HepG2 (cell line): Measurements from ENCODE around the gene OST4. TPM values are rescaled to one million over a fixed set of nuclear protein-coding genes. Genes with fewer than 3 reads are reported as not detected.

Experiments used
- BRD4 ChIP-seq: sonication (generic); formaldehyde crosslinking; IDR thresholded peaks from 2 replicates; pipeline ENCODE4 v1.4.0; 2020; ENCODE audit warnings: missing genetic modification reagents
- CREB1 ChIP-seq, 2 experiments: fragments of 450-650 bp in 1 of 2; IDR thresholded peaks; 2 replicates each; pipeline ENCODE4 v1.6.1; 2016 to 2017; ENCODE audit warnings: control low read depth in 1 of 2, mild to moderate bottlenecking in 1 of 2, missing compliant biosample characterization in 1 of 2, missing genetic modification characterization in 1 of 2
- EED ChIP-seq: sonication (generic); formaldehyde crosslinking; IDR thresholded peaks from 2 replicates; pipeline ENCODE4 v1.5.0; 2020; ENCODE audit warnings: mild to moderate bottlenecking, missing genetic modification reagents
- ETV5 ChIP-seq: IDR thresholded peaks from 2 replicates; pipeline ENCODE4 v1.6.1; 2018; ENCODE audit warnings: missing biosample characterization, missing genetic modification reagents, inconsistent platforms, borderline replicate concordance
- FOXK2 ChIP-seq: fragments of 450-650 bp; IDR thresholded peaks from 2 replicates; pipeline ENCODE4 v1.6.1; 2016
- KLF13 ChIP-seq: sonication (generic); formaldehyde crosslinking; IDR thresholded peaks from 2 replicates; pipeline ENCODE4 v1.4.0; 2020; ENCODE audit warnings: mild to moderate bottlenecking, missing genetic modification reagents
- NCOA1 ChIP-seq: sonication (generic); formaldehyde crosslinking; IDR thresholded peaks from 2 replicates; pipeline ENCODE4 v1.9.0; 2021; ENCODE audit warnings: missing genetic modification reagents
- NFE2L2 ChIP-seq: fragments of 150-350 bp; IDR thresholded peaks from 2 replicates; pipeline ENCODE4 v1.6.1; 2014; ENCODE audit warnings: low read length
- NR3C1 ChIP-seq: sonication (generic); formaldehyde crosslinking; IDR thresholded peaks from 2 replicates; pipeline ENCODE4 v1.4.0; 2020; ENCODE audit warnings: missing genetic modification reagents
- POGZ ChIP-seq: sonication (generic); formaldehyde crosslinking; IDR thresholded peaks from 2 replicates; pipeline ENCODE4 v1.4.0; 2020; ENCODE audit warnings: mild to moderate bottlenecking, missing genetic modification reagents
- RBAK ChIP-seq: sonication (generic); formaldehyde crosslinking; IDR thresholded peaks from 2 replicates; pipeline ENCODE4 v1.5.1; 2020; ENCODE audit warnings: mild to moderate bottlenecking, missing genetic modification reagents
- RFXAP ChIP-seq: sonication (generic); formaldehyde crosslinking; IDR thresholded peaks from 2 replicates; pipeline ENCODE4 v1.4.0; 2020; ENCODE audit warnings: missing genetic modification reagents, borderline replicate concordance
- SMARCC2 ChIP-seq: fragments of 450-650 bp; IDR thresholded peaks from 2 replicates; pipeline ENCODE4 v1.6.1; 2017; ENCODE audit warnings: antibody characterized with exemption, mild to moderate bottlenecking
- SMARCE1 ChIP-seq: fragments of 450-650 bp; IDR thresholded peaks from 2 replicates; pipeline ENCODE4 v1.6.1; 2017; ENCODE audit warnings: borderline replicate concordance
- SNAPC2 ChIP-seq: sonication (generic); formaldehyde crosslinking; IDR thresholded peaks from 2 replicates; pipeline ENCODE4 v1.8.1; 2022; ENCODE audit warnings: mild to moderate bottlenecking, missing genetic modification reagents
- SOX5 ChIP-seq: IDR thresholded peaks from 2 replicates; pipeline ENCODE4 v1.6.1; 2016; ENCODE audit warnings: borderline replicate concordance
- TAF1 ChIP-seq: sonication (generic); formaldehyde crosslinking; IDR thresholded peaks from 2 replicates; pipeline ENCODE4 v1.4.0; 2020; ENCODE audit warnings: missing genetic modification reagents
- TCF7 ChIP-seq: sonication (generic); IDR thresholded peaks from 2 replicates; pipeline ENCODE4 v1.6.1; 2016; ENCODE audit warnings: antibody characterized with exemption, low read depth
- ZBTB38 ChIP-seq: sonication (generic); formaldehyde crosslinking; IDR thresholded peaks from 2 replicates; pipeline ENCODE4 v1.5.1; 2020; ENCODE audit warnings: mild to moderate bottlenecking, missing genetic modification reagents
- ZBTB8A ChIP-seq: sonication (generic); formaldehyde crosslinking; IDR thresholded peaks from 2 replicates; pipeline ENCODE4 v1.4.0; 2020; ENCODE audit warnings: mild to moderate bottlenecking, low read depth, missing genetic modification reagents, borderline replicate concordance
- ZFAT ChIP-seq: sonication (generic); formaldehyde crosslinking; conservative IDR thresholded peaks from 2 replicates; pipeline ENCODE4 v1.8.1; 2023; ENCODE audit warnings: missing genetic modification reagents, inconsistent platforms
- ZNF557 ChIP-seq: sonication (generic); formaldehyde crosslinking; IDR thresholded peaks from 2 replicates; pipeline ENCODE4 v1.4.0; 2020; ENCODE audit warnings: missing genetic modification reagents
- ZNF773 ChIP-seq: sonication (generic); formaldehyde crosslinking; IDR thresholded peaks from 2 replicates; pipeline ENCODE4 v1.4.0; 2020; ENCODE audit warnings: missing genetic modification reagents, borderline replicate concordance
- polyA plus RNA-seq, 8 experiments: library from polyadenylated mRNA; depleted of rRNA in 3 of 8; stranded (reverse) in 7 of 8; unstranded in 1 of 8; fragments of >200 nt; fragmentation: Illumina TruSeq in 4 of 8; extraction: Trizol in 4 of 8; gene quantifications; 2 replicates each; pipeline versions ENCODE4 v1.2.1 to v1.2.3, GENCODE V29; 2011 to 2016; ENCODE audit warnings: low read depth in 4 of 8, missing spikeins in 1 of 8, mixed read lengths in 1 of 8; ENCODE audit not compliant: insufficient read depth in 1 of 8
- total RNA-seq, 5 experiments: library from RNA; depleted of rRNA; stranded (reverse); fragments of >200 nt; fragmentation: Illumina TruSeq; extraction: Trizol; gene quantifications; 2 replicates each; pipeline ENCODE4 v1.2.3, GENCODE V29; 2016; ENCODE audit warnings: low read depth in 1 of 5
- TF ChIP-seq, protein P1 (sequence below): fragments of 450-650 bp; IDR thresholded peaks from 2 replicates; pipeline ENCODE4 v1.6.1; 2016
- TF ChIP-seq, protein P2 (sequence below): sonication (generic); formaldehyde crosslinking; IDR thresholded peaks from 2 replicates; pipeline ENCODE4 v1.4.0; 2020; ENCODE audit warnings: missing genetic modification reagents
- TF ChIP-seq, protein P3 (sequence below): IDR thresholded peaks from 2 replicates; pipeline ENCODE4 v1.6.1; 2016; ENCODE audit warnings: missing genetic modification reagents, missing compliant biosample characterization

The OST4 gene
- total and polyA plus RNA-seq, 2 of the 13 experiments (the other 11 are each of a cell fraction or from before 2014, with no cell fraction given), result 498 to 584 TPM

DNA sequence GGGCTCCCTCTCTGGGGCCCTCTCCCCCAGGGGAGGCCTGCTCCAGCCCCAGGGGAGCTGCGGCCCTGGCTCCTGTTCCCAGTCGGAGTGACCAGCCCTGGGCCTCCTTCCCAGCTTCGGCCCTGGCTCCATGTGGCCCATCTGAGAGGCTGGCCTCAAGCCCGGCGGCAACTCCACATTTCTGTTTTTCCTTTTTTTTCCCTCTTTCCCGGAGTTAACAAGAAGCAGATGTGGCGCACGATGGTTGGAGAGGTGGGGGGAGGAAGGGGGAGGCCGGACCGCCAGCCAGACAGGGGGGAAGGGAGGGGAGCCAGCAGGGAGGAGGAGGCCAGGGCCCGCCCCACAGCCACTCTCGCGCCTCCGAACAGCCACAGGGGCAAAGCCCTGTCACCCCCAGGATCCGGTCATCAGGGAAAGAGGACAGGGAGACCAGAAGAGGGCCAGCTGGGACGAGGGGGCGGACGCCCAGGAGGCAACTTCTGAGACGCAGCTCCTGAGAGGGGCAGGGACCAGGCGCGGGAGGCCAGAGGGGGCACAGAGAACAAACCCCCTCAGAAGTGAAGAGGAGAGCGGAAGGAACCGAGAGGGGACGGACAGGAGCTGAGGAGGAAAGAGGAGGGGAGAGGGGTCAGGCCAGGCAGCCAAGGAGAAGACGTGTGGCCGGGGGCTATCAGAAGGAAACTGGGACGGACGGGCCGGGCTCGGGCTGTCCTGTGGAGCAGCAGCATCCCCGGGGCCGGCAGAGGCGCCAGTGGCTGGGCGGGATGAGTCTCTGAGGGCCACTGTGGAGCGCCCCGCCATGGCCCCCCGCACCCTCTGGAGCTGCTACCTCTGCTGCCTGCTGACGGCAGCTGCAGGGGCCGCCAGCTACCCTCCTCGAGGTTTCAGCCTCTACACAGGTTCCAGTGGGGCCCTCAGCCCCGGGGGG is 7.1 kb upstream of the OST4 start, which contains the start of gene EMILIN1 (continued):
- TF ChIP-seq SMARCE1 (no peak), TAF1 (CRISPR knock-in tag) (no peak; the same call in 1 of the 2 replicates), ZBTB38 (CRISPR knock-in tag) (peak; percentile 31; the same call in 1 of the 2 replicates), EED (CRISPR knock-in tag) (0 out of 2 replicates have a peak, but pooled peaks have one; percentile 1), FOXK2 (no peak), ZBTB8A (CRISPR knock-in tag) (no peak), SOX5 (CRISPR knock-in tag) (no peak), NR3C1 (no peak), CREB1 (IDR thresholded peaks at IDR 0.05) (no peak), CREB1 (CRISPR knock-in tag; IDR thresholded peaks at IDR 0.05) (no peak), ZNF557 (CRISPR knock-in tag) (no peak), NFE2L2 (no peak), ZFAT (CRISPR knock-in tag) (no peak), SNAPC2 (CRISPR knock-in tag) (no peak), ETV5 (CRISPR knock-in tag) (0 out of 2 replicates have a peak, but pooled peaks have one; percentile 13), NCOA1 (CRISPR knock-in tag) (no peak), RBAK (CRISPR knock-in tag) (no peak), KLF13 (CRISPR knock-in tag) (no peak), RFXAP (CRISPR knock-in tag) (no peak), TCF7 (no peak), BRD4 (no peak), SMARCC2 (no peak), POGZ (CRISPR knock-in tag) (0 out of 2 replicates have a peak, but pooled peaks have one; percentile 13), ZNF773 (CRISPR knock-in tag) (no peak)
- TF ChIP-seq, protein P1, sequence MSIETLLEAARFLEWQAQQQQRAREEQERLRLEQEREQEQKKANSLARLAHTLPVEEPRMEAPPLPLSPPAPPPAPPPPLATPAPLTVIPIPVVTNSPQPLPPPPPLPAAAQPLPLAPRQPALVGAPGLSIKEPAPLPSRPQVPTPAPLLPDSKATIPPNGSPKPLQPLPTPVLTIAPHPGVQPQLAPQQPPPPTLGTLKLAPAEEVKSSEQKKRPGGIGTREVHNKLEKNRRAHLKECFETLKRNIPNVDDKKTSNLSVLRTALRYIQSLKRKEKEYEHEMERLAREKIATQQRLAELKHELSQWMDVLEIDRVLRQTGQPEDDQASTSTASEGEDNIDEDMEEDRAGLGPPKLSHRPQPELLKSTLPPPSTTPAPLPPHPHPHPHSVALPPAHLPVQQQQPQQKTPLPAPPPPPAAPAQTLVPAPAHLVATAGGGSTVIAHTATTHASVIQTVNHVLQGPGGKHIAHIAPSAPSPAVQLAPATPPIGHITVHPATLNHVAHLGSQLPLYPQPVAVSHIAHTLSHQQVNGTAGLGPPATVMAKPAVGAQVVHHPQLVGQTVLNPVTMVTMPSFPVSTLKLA, result no peak
- TF ChIP-seq, protein P2, sequence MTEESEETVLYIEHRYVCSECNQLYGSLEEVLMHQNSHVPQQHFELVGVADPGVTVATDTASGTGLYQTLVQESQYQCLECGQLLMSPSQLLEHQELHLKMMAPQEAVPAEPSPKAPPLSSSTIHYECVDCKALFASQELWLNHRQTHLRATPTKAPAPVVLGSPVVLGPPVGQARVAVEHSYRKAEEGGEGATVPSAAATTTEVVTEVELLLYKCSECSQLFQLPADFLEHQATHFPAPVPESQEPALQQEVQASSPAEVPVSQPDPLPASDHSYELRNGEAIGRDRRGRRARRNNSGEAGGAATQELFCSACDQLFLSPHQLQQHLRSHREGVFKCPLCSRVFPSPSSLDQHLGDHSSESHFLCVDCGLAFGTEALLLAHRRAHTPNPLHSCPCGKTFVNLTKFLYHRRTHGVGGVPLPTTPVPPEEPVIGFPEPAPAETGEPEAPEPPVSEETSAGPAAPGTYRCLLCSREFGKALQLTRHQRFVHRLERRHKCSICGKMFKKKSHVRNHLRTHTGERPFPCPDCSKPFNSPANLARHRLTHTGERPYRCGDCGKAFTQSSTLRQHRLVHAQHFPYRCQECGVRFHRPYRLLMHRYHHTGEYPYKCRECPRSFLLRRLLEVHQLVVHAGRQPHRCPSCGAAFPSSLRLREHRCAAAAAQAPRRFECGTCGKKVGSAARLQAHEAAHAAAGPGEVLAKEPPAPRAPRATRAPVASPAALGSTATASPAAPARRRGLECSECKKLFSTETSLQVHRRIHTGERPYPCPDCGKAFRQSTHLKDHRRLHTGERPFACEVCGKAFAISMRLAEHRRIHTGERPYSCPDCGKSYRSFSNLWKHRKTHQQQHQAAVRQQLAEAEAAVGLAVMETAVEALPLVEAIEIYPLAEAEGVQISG, result peak; percentile 0; the same call in 1 of the 2 replicates
- TF ChIP-seq, protein P3, sequence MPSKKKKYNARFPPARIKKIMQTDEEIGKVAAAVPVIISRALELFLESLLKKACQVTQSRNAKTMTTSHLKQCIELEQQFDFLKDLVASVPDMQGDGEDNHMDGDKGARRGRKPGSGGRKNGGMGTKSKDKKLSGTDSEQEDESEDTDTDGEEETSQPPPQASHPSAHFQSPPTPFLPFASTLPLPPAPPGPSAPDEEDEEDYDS (CRISPR knock-in tag), result no peak
